BE2C (cell line): ENCODE measurements around the gene PLCL1.

ENCODE experiments used
- DNase-seq: peaks from one replicate; pipeline ENCODE4 v3.0.0-alpha.2; 2020
- H3K27me3 ChIP-seq: fragments of 250-450 bp; sonication (Bioruptor Pico); 2 replicates; pipeline ENCODE4 v1.5.1; 2020; ENCODE audit warnings: mild to moderate bottlenecking
- H3K36me3 ChIP-seq: fragments of 250-450 bp; sonication (Bioruptor Pico); 2 replicates; pipeline ENCODE4 v1.5.1; 2020; ENCODE audit warnings: mild to moderate bottlenecking
- H3K4me1 ChIP-seq: fragments of 250-450 bp; sonication (Bioruptor Pico); 2 replicates; pipeline ENCODE4 v1.5.1; 2020
- H3K4me3 ChIP-seq: 2 replicates; pipeline ENCODE4 v1.5.1; 2011; ENCODE audit warnings: low read depth, low read length
- H3K9me3 ChIP-seq: fragments of 250-450 bp; sonication (Bioruptor Pico); 2 replicates; pipeline ENCODE4 v1.5.1; 2020
- CTCF ChIP-seq: IDR thresholded peaks from 2 replicates; pipeline ENCODE4 v1.5.1; 2012; ENCODE audit warnings: mild to moderate bottlenecking, low read depth, low read length

Gene PLCL1

GRCh38 chr2:197795277-197795676 is 9.1 kb upstream of the PLCL1 start:
- no peak for DNase-seq
- H3K36me3 ChIP-seq = no peaks in the 10 kb centered on the region
- no peak overlapping the region for H3K4me3 ChIP-seq
- H3K4me1 ChIP-seq = peaks cover 7% of the 10 kb centered on the region
- TF ChIP-seq CTCF = no peak
- H3K27me3 ChIP-seq = no peaks in the 10 kb centered on the region
- H3K9me3 ChIP-seq = no peaks in the 10 kb centered on the region

- no peaks in the 10 kb centered on the region for H3K27me3 ChIP-seq
- peaks cover 7% of the 10 kb centered on the region for H3K4me1 ChIP-seq
- DNase-seq = no peak
- H3K36me3 ChIP-seq = no peaks in the 10 kb centered on the region
- H3K9me3 ChIP-seq = no peaks in the 10 kb centered on the region
- TF ChIP-seq CTCF = no peak
- H3K4me3 ChIP-seq = no peak overlapping the region
Observed at GRCh38 chr2:197798187-197798586, 6.2 kb upstream of the PLCL1 start.

- Histone ChIP-seq H3K36me3 (no peaks in the 10 kb centered on the region), H3K4me3 (no peak overlapping the region), H3K9me3 (no peaks in the 10 kb centered on the region), H3K27me3 (no peaks in the 10 kb centered on the region), H3K4me1 (peaks cover 7% of the 10 kb centered on the region)
- no peak for TF ChIP-seq CTCF
- no peak for DNase-seq
Observed at GRCh38 chr2:197799068-197799467, 5.3 kb upstream of the PLCL1 start.

- peaks cover 7% of the 10 kb centered on the region for H3K4me1 ChIP-seq
- peaks cover 6% of the 10 kb centered on the region for H3K27me3 ChIP-seq
- no peaks in the 10 kb centered on the region for H3K9me3 ChIP-seq
- no peak overlapping the region; the same call in 1 of the 2 replicates for H3K4me3 ChIP-seq
- DNase-seq = peak; percentile 72
- H3K36me3 ChIP-seq = no peaks in the 10 kb centered on the region
- no peak for TF ChIP-seq CTCF
Observed at GRCh38 chr2:197800091-197800490, 4.3 kb upstream of the PLCL1 start.

- Histone ChIP-seq H3K4me3 (no peak overlapping the region), H3K9me3 (no peaks in the 10 kb centered on the region), H3K36me3 (no peaks in the 10 kb centered on the region), H3K4me1 (peaks cover 7% of the 10 kb centered on the region), H3K27me3 (peaks cover 8% of the 10 kb centered on the region)
- DNase-seq = no peak
- TF ChIP-seq CTCF = no peak
Observed at GRCh38 chr2:197801033-197801432, 3.4 kb upstream of the PLCL1 start.

GRCh38 chr2:197803033-197803444 is 1.4 kb upstream of the PLCL1 start:
- peak; percentile 95 for TF ChIP-seq CTCF

More at GRCh38 chr2:197803033-197803444, 1.4 kb upstream of the PLCL1 start:
- Histone ChIP-seq H3K27me3 (peaks cover 8% of the 10 kb centered on the region), H3K9me3 (no peaks in the 10 kb centered on the region), H3K4me3 (no peak overlapping the region), H3K4me1 (peaks cover 7% of the 10 kb centered on the region), H3K36me3 (no peaks in the 10 kb centered on the region)
- DNase-seq = peak; percentile 37
